PC-9 (cell line): ENCODE results near the gene KAZALD1.

Experiments
- CTCF ChIP-seq: fragments of 200-600 bp; sonication (generic); conservative IDR thresholded peaks from 2 replicates; pipeline ENCODE4 v1.6.1; 2017; ENCODE audit warnings: mixed run types, antibody characterized with exemption, mild to moderate bottlenecking, moderate library complexity
- EZH2 ChIP-seq: fragments of 200-600 bp; sonication (generic); IDR thresholded peaks from 2 replicates; pipeline ENCODE4 v1.8.0; 2017; ENCODE audit warnings: antibody characterized with exemption, low read depth

GRCh38 chr10:101099901-101100300 is 38.1 kb downstream of the KAZALD1 start:
- TF ChIP-seq CTCF: no peak
- no peak for TF ChIP-seq EZH2
